ENCODE data around the gene KLHL15. TPM values are rescaled to one million over a fixed set of nuclear protein-coding genes. Genes with fewer than 3 reads are reported as not detected.

KLHL15 gene
- polyA plus RNA-seq, 3 donors: 3.2 to 24.4 (median 3.9) TPM

- H2AFZ ChIP-seq (ENCODE audit: insufficient read depth, low read depth, low read length, poor library complexity, severe bottlenecking): no peak overlapping the region
- no peak for DNase-seq
- TF ChIP-seq CTCF (IDR thresholded peaks at IDR 0.05): no peak
- peaks cover 0 to 10% (median 0%) of the 10 kb centered on the region in 7 donors for H3K9me3 Mint-ChIP-seq
- peaks cover 20% of the 10 kb centered on the region for H4K20me1 ChIP-seq (ENCODE audit: insufficient read depth, low read length)
- peaks cover 0 to 76% (median 2%) of the 10 kb centered on the region in 3 donors for H3K27me3 Mint-ChIP-seq (ENCODE audit: low read depth in 3 of 3)
- peaks cover 2 to 24% of the 10 kb centered on the region in 2 donors for H3K36me3 Mint-ChIP-seq
- no peak overlapping the region for H3K4me3 ChIP-seq (replicated peaks in 1 of 3; ENCODE audit: low read depth in 2 of 3, low read length in 3 of 3)
- H3K9me3 ChIP-seq (replicated peaks in 1 of 2; ENCODE audit: control insufficient read depth in 1 of 2, insufficient read depth in 1 of 2, low read length in 2 of 2): no peaks in the 10 kb centered on the region
- peaks cover 0 to 8% of the 10 kb centered on the region in 2 donors for H3K4me1 ChIP-seq (ENCODE audit: control insufficient read depth in 1 of 2, insufficient read depth in 2 of 2, low read length in 2 of 2)
- intact Hi-C loops (cut with micrococcal nuclease): no loop called here
- H3K27ac Mint-ChIP-seq: peak overlapping the region in 2 of 7 donors; percentile 33 to 48
- H3K4me1 Mint-ChIP-seq: peaks cover 27% of the 10 kb centered on the region
- peaks cover 0 to 40% of the 10 kb centered on the region in 2 donors for H3K27me3 ChIP-seq (ENCODE audit: control insufficient read depth in 2 of 2, insufficient read depth in 2 of 2, low read length in 2 of 2)
- 100% methylated on average over 6 of the region's 9 CpGs for WGBS (ENCODE audit: insufficient coverage)
- H3K27ac ChIP-seq (ENCODE audit: low read depth in 1 of 2, low read length in 2 of 2): no peak overlapping the region
- H3K36me3 ChIP-seq (replicated peaks in 1 of 2; ENCODE audit: control insufficient read depth in 1 of 2, insufficient read depth in 2 of 2, low read length in 2 of 2): no peaks in the 10 kb centered on the region
- H3K9ac ChIP-seq (ENCODE audit: insufficient read depth, low read length, poor library complexity, severe bottlenecking): no peak overlapping the region
- H3K79me2 ChIP-seq (ENCODE audit: insufficient read depth, low read length): peaks cover 95% of the 10 kb centered on the region
- H3K4me2 ChIP-seq (replicated peaks; ENCODE audit: extremely low read depth, low read length, poor library complexity, severe bottlenecking): no peak overlapping the region
- H3K4me3 Mint-ChIP-seq: no peak overlapping the region
These were observed 9.3 kb downstream of the KLHL15 start for GRCh38 chrX:24017674-24018073.

GRCh38 chrX:24014388-24015018 lies 12.5 kb downstream of the KLHL15 start:
- no peak overlapping the region for H3K4me3 Mint-ChIP-seq
- Histone ChIP-seq H3K4me2 (replicated peaks; ENCODE audit: extremely low read depth, low read length, poor library complexity, severe bottlenecking) (no peak overlapping the region), H2AFZ (ENCODE audit: insufficient read depth, low read depth, low read length, poor library complexity, severe bottlenecking) (no peak overlapping the region), H4K20me1 (ENCODE audit: insufficient read depth, low read length) (peaks cover 30% of the 10 kb centered on the region), H3K4me3 (replicated peaks in 1 of 3; ENCODE audit: low read depth in 2 of 3, low read length in 3 of 3) (no peak overlapping the region), H3K79me2 (ENCODE audit: insufficient read depth, low read length) (peaks cover 95% of the 10 kb centered on the region), H3K27ac (ENCODE audit: low read depth in 1 of 2, low read length in 2 of 2) (no peak overlapping the region), H3K27me3 (ENCODE audit: control insufficient read depth in 2 of 2, insufficient read depth in 2 of 2, low read length in 2 of 2) (peaks cover 0 to 34% of the 10 kb centered on the region in 2 donors), H3K4me1 (ENCODE audit: control insufficient read depth in 1 of 2, insufficient read depth in 2 of 2, low read length in 2 of 2) (peaks cover 0 to 3% of the 10 kb centered on the region in 2 donors), H3K9ac (ENCODE audit: insufficient read depth, low read length, poor library complexity, severe bottlenecking) (no peak overlapping the region), H3K36me3 (replicated peaks in 1 of 2; ENCODE audit: control insufficient read depth in 1 of 2, insufficient read depth in 2 of 2, low read length in 2 of 2) (no peaks in the 10 kb centered on the region), H3K9me3 (replicated peaks in 1 of 2; ENCODE audit: control insufficient read depth in 1 of 2, insufficient read depth in 1 of 2, low read length in 2 of 2) (no peaks in the 10 kb centered on the region)
- H3K9me3 Mint-ChIP-seq: peaks cover 0 to 4% (median 0%) of the 10 kb centered on the region in 7 donors
- no CpG with 5 or more reads among the region's 5 CpGs for WGBS (ENCODE audit: insufficient coverage)
- intact Hi-C loops (cut with micrococcal nuclease): no loop called here
- H3K4me1 Mint-ChIP-seq: peaks cover 7% of the 10 kb centered on the region
- H3K27me3 Mint-ChIP-seq (ENCODE audit: low read depth in 3 of 3): peaks cover 0 to 82% (median 3%) of the 10 kb centered on the region in 3 donors
- no peak for DNase-seq
- peaks cover 6 to 23% of the 10 kb centered on the region in 2 donors for H3K36me3 Mint-ChIP-seq
- TF ChIP-seq CTCF (IDR thresholded peaks at IDR 0.05): no peak
- H3K27ac Mint-ChIP-seq: peak overlapping the region in 2 of 7 donors; percentile 74 to 76
